Measurements from ENCODE around the gene GNA12. TPM values are rescaled to one million over a fixed set of nuclear protein-coding genes. Genes with fewer than 3 reads are reported as not detected.
A peak's percentile ranks its signal among the peaks of the same experiment; 100 is the strongest.

GNA12 gene
- total RNA-seq, 1 donor = 27.1 TPM

- no peak overlapping the region for H2AFZ ChIP-seq (ENCODE audit: low read length)
- no peaks in the 10 kb centered on the region for H3K79me2 ChIP-seq (ENCODE audit: insufficient read depth, low read length)
- no peaks in the 10 kb centered on the region for H3K9me3 ChIP-seq (ENCODE audit: low read depth, low read length)
- peak; percentile 94 for DNase-seq (ENCODE audit: insufficient read length, low spot score, missing footprints)
- H3K27me3 ChIP-seq (ENCODE audit: insufficient read depth, low read length) = no peaks in the 10 kb centered on the region
- no peak overlapping the region for H3K4me3 ChIP-seq (ENCODE audit: insufficient read depth, low read length)
- no peak overlapping the region for H3K4me2 ChIP-seq (ENCODE audit: insufficient read depth, low read length)
- H3K36me3 ChIP-seq (ENCODE audit: insufficient read depth, low read length) = no peaks in the 10 kb centered on the region
- H3K4me1 ChIP-seq (ENCODE audit: insufficient read depth, low read length) = no peaks in the 10 kb centered on the region
- TF ChIP-seq CTCF (IDR thresholded peaks at IDR 0.05; ENCODE audit: extremely low read depth, low read depth, low read length) = peak; percentile 85
- no peak overlapping the region for H3K27ac ChIP-seq (ENCODE audit: low read depth, low read length)
- no peaks in the 10 kb centered on the region for H4K20me1 ChIP-seq (ENCODE audit: insufficient read depth, low read length)
These were observed 42.8 kb upstream of the GNA12 start for GRCh38 chr7:2886900-2887299.

- Histone ChIP-seq H2AFZ (ENCODE audit: low read length) (no peak overlapping the region), H3K9me3 (ENCODE audit: low read depth, low read length) (no peaks in the 10 kb centered on the region), H3K36me3 (ENCODE audit: insufficient read depth, low read length) (no peaks in the 10 kb centered on the region), H3K79me2 (ENCODE audit: insufficient read depth, low read length) (no peaks in the 10 kb centered on the region), H3K27me3 (ENCODE audit: insufficient read depth, low read length) (no peaks in the 10 kb centered on the region), H4K20me1 (ENCODE audit: insufficient read depth, low read length) (no peaks in the 10 kb centered on the region), H3K4me2 (ENCODE audit: insufficient read depth, low read length) (no peak overlapping the region), H3K4me1 (ENCODE audit: insufficient read depth, low read length) (no peaks in the 10 kb centered on the region), H3K4me3 (ENCODE audit: insufficient read depth, low read length) (no peak overlapping the region), H3K27ac (ENCODE audit: low read depth, low read length) (no peak overlapping the region)
- peak; percentile 76 for DNase-seq (ENCODE audit: insufficient read length, low spot score, missing footprints)
- TF ChIP-seq CTCF (IDR thresholded peaks at IDR 0.05; ENCODE audit: extremely low read depth, low read depth, low read length) = no peak
These were observed 42.3 kb upstream of the GNA12 start for GRCh38 chr7:2886391-2886790.

- no peak overlapping the region for H3K4me2 ChIP-seq (ENCODE audit: insufficient read depth, low read length)
- H3K27ac ChIP-seq (ENCODE audit: low read depth, low read length) = no peak overlapping the region
- H3K79me2 ChIP-seq (ENCODE audit: insufficient read depth, low read length) = no peaks in the 10 kb centered on the region
- H3K4me1 ChIP-seq (ENCODE audit: insufficient read depth, low read length) = no peaks in the 10 kb centered on the region
- H4K20me1 ChIP-seq (ENCODE audit: insufficient read depth, low read length) = no peaks in the 10 kb centered on the region
- H3K4me3 ChIP-seq (ENCODE audit: insufficient read depth, low read length) = no peak overlapping the region
- no peaks in the 10 kb centered on the region for H3K36me3 ChIP-seq (ENCODE audit: insufficient read depth, low read length)
- no peaks in the 10 kb centered on the region for H3K27me3 ChIP-seq (ENCODE audit: insufficient read depth, low read length)
- TF ChIP-seq CTCF (IDR thresholded peaks at IDR 0.05; ENCODE audit: extremely low read depth, low read depth, low read length) = no peak
- H3K9me3 ChIP-seq (ENCODE audit: low read depth, low read length) = no peaks in the 10 kb centered on the region
- peak; percentile 69 for DNase-seq (ENCODE audit: insufficient read length, low spot score, missing footprints)
- H2AFZ ChIP-seq (ENCODE audit: low read length) = no peak overlapping the region
These were observed 40.1 kb upstream of the GNA12 start for GRCh38 chr7:2884161-2884560.

- Histone ChIP-seq H3K27ac (ENCODE audit: low read depth, low read length) (no peak overlapping the region), H3K4me2 (ENCODE audit: insufficient read depth, low read length) (no peak overlapping the region), H3K4me1 (ENCODE audit: insufficient read depth, low read length) (no peaks in the 10 kb centered on the region), H4K20me1 (ENCODE audit: insufficient read depth, low read length) (no peaks in the 10 kb centered on the region), H3K79me2 (ENCODE audit: insufficient read depth, low read length) (no peaks in the 10 kb centered on the region), H2AFZ (ENCODE audit: low read length) (no peak overlapping the region), H3K9me3 (ENCODE audit: low read depth, low read length) (no peaks in the 10 kb centered on the region), H3K4me3 (ENCODE audit: insufficient read depth, low read length) (no peak overlapping the region), H3K36me3 (ENCODE audit: insufficient read depth, low read length) (no peaks in the 10 kb centered on the region), H3K27me3 (ENCODE audit: insufficient read depth, low read length) (no peaks in the 10 kb centered on the region)
- DNase-seq (ENCODE audit: insufficient read length, low spot score, missing footprints) = peak; percentile 48
- TF ChIP-seq CTCF (IDR thresholded peaks at IDR 0.05; ENCODE audit: extremely low read depth, low read depth, low read length) = no peak
These were observed 39.0 kb upstream of the GNA12 start for GRCh38 chr7:2883101-2883500.

Data from osteoblast (primary cell).